CD4-positive, CD25-positive, alpha-beta regulatory T cell (primary cell): ENCODE measurements around the gene RAD51B. TPM values are rescaled to one million over a fixed set of nuclear protein-coding genes. Genes with fewer than 3 reads are reported as not detected.

Source experiments
- ATAC-seq, 2 donors: fragments of 150-1000 bp; cut with Tn5 transposase; one replicate each; pipeline ENCODE4 v1.10.0; 2021; ENCODE audit warnings: low read depth in 2 of 2, moderate number of reproducible peaks in 2 of 2, moderate library complexity in 1 of 2
- DNase-seq, 3 donors: peaks; one replicate each; pipeline versions ENCODE4 v3.0.0 to v3.0.0-alpha.2; 2012 to 2022; ENCODE audit warnings: mixed read lengths in 1 of 3
- H3K27ac ChIP-seq: one replicate; pipeline ENCODE4 v1.7.0; 2013; ENCODE audit warnings: mild to moderate bottlenecking, low read length; ENCODE audit not compliant: insufficient read depth, poor library complexity, severe bottlenecking
- H3K27me3 ChIP-seq: one replicate; pipeline ENCODE4 v1.7.0; 2013; ENCODE audit warnings: low read length; ENCODE audit not compliant: control insufficient read depth, insufficient read depth
- H3K36me3 ChIP-seq: one replicate; pipeline ENCODE4 v1.7.0; 2013; ENCODE audit warnings: mild to moderate bottlenecking, low read length, moderate library complexity; ENCODE audit not compliant: control insufficient read depth, insufficient read depth
- H3K4me1 ChIP-seq: 2 replicates; pipeline ENCODE4 v1.7.0; 2013; ENCODE audit warnings: mild to moderate bottlenecking, low read length; ENCODE audit not compliant: insufficient read depth, control insufficient read depth, poor library complexity, severe bottlenecking
- H3K4me3 ChIP-seq: one replicate; pipeline ENCODE4 v1.7.0; 2013; ENCODE audit warnings: low read depth, mild to moderate bottlenecking, low read length, moderate library complexity
- H3K9me3 ChIP-seq, 2 experiments: 1 replicate in 1 of 2; 2 replicates in 1 of 2; pipeline ENCODE4 v1.7.0; 2013; ENCODE audit warnings: low read length in 2 of 2, mild to moderate bottlenecking in 1 of 2, moderate library complexity in 1 of 2; ENCODE audit not compliant: control insufficient read depth in 2 of 2
- H3K27ac Mint-ChIP-seq, 3 donors: one replicate each; pipeline ENCODE4 v1.8.0; 2020 to 2022; ENCODE audit warnings: mild to moderate bottlenecking in 3 of 3, mixed read lengths in 3 of 3, moderate library complexity in 2 of 3
- H3K27me3 Mint-ChIP-seq: one replicate; pipeline ENCODE4 v1.8.0; 2022; ENCODE audit warnings: mild to moderate bottlenecking, mixed read lengths
- H3K36me3 Mint-ChIP-seq: one replicate; pipeline ENCODE4 v1.8.0; 2020; ENCODE audit warnings: mixed read lengths
- H3K4me1 Mint-ChIP-seq, 4 donors: one replicate each; pipeline ENCODE4 v1.8.0; 2020 to 2022; ENCODE audit warnings: mixed read lengths in 4 of 4, mild to moderate bottlenecking in 1 of 4
- H3K4me3 Mint-ChIP-seq, 4 donors: one replicate each; pipeline ENCODE4 v1.8.0; 2020 to 2022; ENCODE audit warnings: mild to moderate bottlenecking in 4 of 4, mixed read lengths in 4 of 4, moderate library complexity in 3 of 4
- H3K9me3 Mint-ChIP-seq, 7 donors: one replicate each; pipeline ENCODE4 v1.8.0; 2020 to 2022; ENCODE audit warnings: mixed read lengths in 7 of 7, mild to moderate bottlenecking in 3 of 7, moderate library complexity in 2 of 7
- polyA plus RNA-seq, 4 donors: library from polyadenylated mRNA; unstranded; fragments of 300-500 nt; fragmentation: Illumina TruSeq; gene quantifications; one replicate each; pipeline ENCODE4 v1.2.3, GENCODE V29; 2021
- total RNA-seq: library from RNA; stranded (reverse); gene quantifications from one replicate; pipeline ENCODE4 v1.2.3, GENCODE V29; 2022

Gene RAD51B
- total and polyA plus RNA-seq, 5 donors from 2014 or later = 19.1 to 40.2 (median 28.1) TPM

DNA sequence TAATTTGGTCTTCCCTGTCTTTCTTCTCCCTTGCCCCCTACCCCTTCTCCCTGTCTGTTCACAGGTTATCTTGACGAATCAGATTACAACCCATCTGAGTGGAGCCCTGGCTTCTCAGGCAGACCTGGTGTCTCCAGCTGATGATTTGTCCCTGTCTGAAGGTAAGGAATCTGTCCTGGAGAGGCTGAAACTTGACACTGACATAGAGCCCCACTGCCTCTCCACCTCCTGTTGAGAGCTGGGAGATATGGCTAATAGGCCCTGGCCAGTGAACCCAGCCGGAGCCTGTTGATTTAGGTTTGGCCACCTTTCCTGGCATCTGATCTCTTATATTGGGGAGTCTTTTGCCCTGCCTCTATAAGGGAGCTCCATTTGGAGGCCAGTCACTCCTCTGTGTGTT is 472.2 kb downstream of the RAD51B start:
- no peaks in the 10 kb centered on the region for H3K9me3 ChIP-seq
- Mint-ChIP-seq H3K4me1 (peaks cover 37 to 71% (median 46%) of the 10 kb centered on the region in 4 donors), H3K4me3 (peak overlapping the region in 1 of 4 donors; percentile 77), H3K36me3 (no peaks in the 10 kb centered on the region), H3K27ac (peak overlapping the region; percentile 87 to 96 (median 90)), H3K9me3 (no peaks in the 10 kb centered on the region), H3K27me3 (no peaks in the 10 kb centered on the region)
- H3K4me3 ChIP-seq = peak overlapping the region; percentile 42
- peaks cover 42% of the 10 kb centered on the region for H3K4me1 ChIP-seq
- ATAC-seq (no peak), DNase-seq (no peak)
- peak overlapping the region; percentile 67 for H3K27ac ChIP-seq
- H3K27me3 ChIP-seq = no peaks in the 10 kb centered on the region
- H3K36me3 ChIP-seq = no peaks in the 10 kb centered on the region

DNA sequence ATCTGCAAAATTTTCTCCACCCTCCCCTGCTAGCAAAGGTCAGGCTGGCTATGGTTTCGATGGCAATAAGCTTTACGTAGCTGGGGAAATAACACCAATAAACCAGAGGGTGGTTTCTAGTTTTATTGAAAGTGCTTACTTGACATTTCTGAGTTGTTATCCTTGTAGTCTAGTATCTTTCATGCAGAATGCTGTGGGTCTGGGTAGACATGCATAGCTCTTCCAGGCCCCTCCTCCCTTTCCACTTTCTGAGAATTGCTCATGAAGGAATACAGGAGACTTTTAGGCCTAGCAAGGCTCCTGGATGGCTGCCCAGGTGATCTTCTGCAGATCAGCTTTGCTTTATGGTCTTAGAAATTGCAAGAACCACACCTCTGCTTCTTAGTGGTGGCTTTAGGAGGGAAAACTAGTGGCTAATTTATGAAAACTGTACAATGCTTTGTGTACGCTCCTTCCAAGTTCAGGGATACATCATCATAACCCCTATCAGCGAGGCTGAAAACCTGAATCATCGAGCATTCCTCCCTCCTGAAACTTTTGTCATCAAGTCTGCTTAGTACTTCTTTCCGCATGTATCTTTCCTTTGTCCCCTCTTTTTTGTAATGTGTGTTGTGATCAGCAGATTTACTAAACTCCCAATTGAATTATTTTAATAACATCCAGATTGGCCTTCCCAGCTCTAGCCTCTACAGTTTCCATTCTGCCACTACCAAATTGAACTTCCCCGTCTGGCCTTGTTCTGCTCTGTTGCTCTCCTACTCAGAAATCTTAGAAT is 473.0 kb downstream of the RAD51B start:
- Histone ChIP-seq H3K4me3 (peak overlapping the region; percentile 42), H3K27ac (peak overlapping the region; percentile 67), H3K4me1 (peaks cover 38% of the 10 kb centered on the region), H3K9me3 (no peaks in the 10 kb centered on the region), H3K27me3 (no peaks in the 10 kb centered on the region), H3K36me3 (no peaks in the 10 kb centered on the region)
- ATAC-seq (no peak), DNase-seq (peak in 1 of 3 donors; percentile 39)
- peak overlapping the region; percentile 87 to 96 (median 90) for H3K27ac Mint-ChIP-seq
- no peaks in the 10 kb centered on the region for H3K27me3 Mint-ChIP-seq
- H3K9me3 Mint-ChIP-seq = no peaks in the 10 kb centered on the region
- H3K4me1 Mint-ChIP-seq = peaks cover 32 to 65% (median 38%) of the 10 kb centered on the region in 4 donors
- H3K4me3 Mint-ChIP-seq = peak overlapping the region; percentile 59 to 82 (median 76)
- no peaks in the 10 kb centered on the region for H3K36me3 Mint-ChIP-seq

DNA sequence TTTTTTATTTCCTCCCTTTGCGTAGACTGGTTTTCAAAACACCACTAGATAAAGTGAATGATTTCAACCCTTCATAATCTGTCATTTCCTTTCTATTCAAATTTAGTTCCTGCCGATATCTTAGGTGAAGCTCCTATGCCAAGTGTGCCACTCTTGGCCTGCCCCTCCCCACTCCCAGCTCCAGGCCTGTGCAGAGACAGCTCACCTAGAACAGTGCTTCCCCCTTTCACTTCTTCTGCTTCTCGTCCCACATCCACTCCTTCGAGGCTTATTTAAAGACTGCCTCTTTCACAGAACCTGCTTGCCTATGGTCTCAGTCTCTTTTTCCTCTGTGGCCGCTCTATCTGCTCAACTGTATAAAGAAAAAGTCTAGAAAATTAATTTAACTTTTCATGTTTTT is 473.8 kb downstream of the RAD51B start:
- peak overlapping the region; percentile 59 to 82 (median 76) for H3K4me3 Mint-ChIP-seq
- H3K27me3 ChIP-seq = no peaks in the 10 kb centered on the region
- peak in 2 of 3 donors; percentile 28 to 46 for DNase-seq
- no peaks in the 10 kb centered on the region for H3K27me3 Mint-ChIP-seq
- no peaks in the 10 kb centered on the region for H3K36me3 Mint-ChIP-seq
- H3K36me3 ChIP-seq = no peaks in the 10 kb centered on the region
- peak overlapping the region; percentile 42 for H3K4me3 ChIP-seq
- peaks cover 32 to 66% (median 38%) of the 10 kb centered on the region in 4 donors for H3K4me1 Mint-ChIP-seq
- H3K9me3 ChIP-seq = no peaks in the 10 kb centered on the region
- H3K9me3 Mint-ChIP-seq = no peaks in the 10 kb centered on the region
- ATAC-seq = peak; percentile 50 to 61
- H3K27ac ChIP-seq = peak overlapping the region; percentile 67
- peak overlapping the region; percentile 87 to 96 (median 90) for H3K27ac Mint-ChIP-seq
- peaks cover 38% of the 10 kb centered on the region for H3K4me1 ChIP-seq

DNA sequence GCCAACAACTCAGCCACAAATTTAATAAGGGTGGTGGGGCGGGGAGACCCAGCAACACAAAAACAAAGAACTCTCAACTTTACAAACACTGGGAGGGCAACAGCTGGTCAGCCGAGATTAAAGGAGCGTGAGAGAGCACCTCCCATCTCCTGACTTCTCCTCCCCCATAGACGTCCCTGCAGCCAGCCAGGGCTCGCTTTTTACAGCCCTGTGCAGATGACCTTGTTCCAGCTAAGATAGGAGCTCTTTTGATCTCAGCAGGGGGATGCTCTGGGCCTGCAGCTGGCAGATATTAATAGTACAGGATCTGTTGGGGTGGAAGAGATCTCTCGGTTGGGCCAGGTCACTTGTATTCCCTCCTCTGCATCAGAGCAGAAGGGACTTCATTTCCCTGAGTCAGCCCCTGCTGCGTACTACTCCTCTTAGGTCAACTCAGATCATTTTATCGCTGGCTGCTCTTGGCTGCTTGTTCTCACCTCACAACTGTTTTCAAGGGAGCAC is 475.8 kb downstream of the RAD51B start:
- Histone ChIP-seq H3K27me3 (no peaks in the 10 kb centered on the region), H3K36me3 (no peaks in the 10 kb centered on the region), H3K4me3 (no peak overlapping the region), H3K4me1 (peaks cover 38% of the 10 kb centered on the region), H3K9me3 (no peaks in the 10 kb centered on the region), H3K27ac (no peak overlapping the region)
- Mint-ChIP-seq H3K4me3 (peak overlapping the region in 2 of 4 donors; percentile 8 to 35), H3K4me1 (peaks cover 32 to 61% (median 40%) of the 10 kb centered on the region in 4 donors), H3K27ac (peak overlapping the region; percentile 82 to 86 (median 83)), H3K36me3 (no peaks in the 10 kb centered on the region), H3K9me3 (no peaks in the 10 kb centered on the region), H3K27me3 (no peaks in the 10 kb centered on the region)
- ATAC-seq (no peak), DNase-seq (no peak)

DNA sequence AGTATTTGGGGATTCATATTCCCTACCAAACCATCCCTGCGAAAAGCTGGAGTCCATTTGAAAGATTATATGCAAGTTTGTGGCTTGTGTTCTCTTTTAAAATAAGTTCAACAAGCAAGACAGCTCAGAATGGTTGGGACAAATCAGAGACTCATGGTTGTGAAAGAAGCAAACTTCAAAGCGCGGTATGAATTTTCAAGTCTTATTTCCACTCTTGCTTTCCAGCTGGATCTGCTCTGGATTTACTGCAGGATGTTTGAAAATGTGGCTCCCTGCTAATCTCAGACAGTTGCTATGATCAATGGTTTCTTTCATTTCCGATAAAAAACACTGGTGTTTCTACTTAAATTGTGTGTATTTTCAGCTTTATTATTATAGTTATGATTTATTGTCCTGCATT is 477.5 kb downstream of the RAD51B start:
- Histone ChIP-seq H3K36me3 (no peaks in the 10 kb centered on the region), H3K9me3 (no peaks in the 10 kb centered on the region), H3K27me3 (no peaks in the 10 kb centered on the region), H3K27ac (no peak overlapping the region), H3K4me1 (peaks cover 29% of the 10 kb centered on the region), H3K4me3 (no peak overlapping the region)
- Mint-ChIP-seq H3K27ac (no peak overlapping the region), H3K4me1 (peaks cover 35 to 52% (median 38%) of the 10 kb centered on the region in 4 donors), H3K27me3 (no peaks in the 10 kb centered on the region), H3K4me3 (no peak overlapping the region), H3K36me3 (peaks cover under 1% of the 10 kb centered on the region), H3K9me3 (peaks cover 0 to 2% (median 1%) of the 10 kb centered on the region in 7 donors)
- ATAC-seq = no peak
- no peak for DNase-seq

DNA sequence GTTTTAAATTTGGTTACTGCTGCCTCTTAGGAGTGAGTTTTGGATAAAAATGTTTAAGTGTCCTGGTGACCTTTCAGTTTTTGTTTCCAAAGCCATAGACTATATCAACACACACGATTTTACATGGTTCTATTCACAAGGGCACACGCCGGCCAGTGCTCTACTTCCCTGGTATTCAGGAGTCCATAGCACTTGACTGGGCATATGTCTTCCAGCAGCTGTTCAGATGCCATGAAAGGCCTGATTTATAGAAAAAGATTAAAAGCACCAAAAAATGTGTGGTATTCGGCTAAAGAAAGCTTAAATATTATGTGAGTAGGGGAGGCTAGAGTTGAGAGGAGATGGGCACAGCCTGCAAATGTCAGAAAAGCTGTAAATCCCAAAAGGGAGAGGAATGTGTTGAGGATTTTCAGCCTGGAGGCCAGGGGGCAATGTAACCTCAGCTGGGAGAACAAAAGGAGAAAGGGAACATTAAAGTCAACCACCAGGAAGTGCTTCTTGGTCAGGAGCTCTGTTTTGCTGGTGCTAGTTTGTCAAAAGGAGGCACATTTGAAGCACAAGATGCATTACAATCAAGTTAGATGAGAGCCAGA is 478.4 kb downstream of the RAD51B start:
- Histone ChIP-seq H3K4me1 (peaks cover 20% of the 10 kb centered on the region), H3K27me3 (no peaks in the 10 kb centered on the region), H3K4me3 (no peak overlapping the region), H3K27ac (no peak overlapping the region), H3K36me3 (no peaks in the 10 kb centered on the region), H3K9me3 (no peaks in the 10 kb centered on the region)
- H3K4me1 Mint-ChIP-seq = peaks cover 25 to 43% (median 31%) of the 10 kb centered on the region in 4 donors
- H3K27ac Mint-ChIP-seq = no peak overlapping the region
- H3K9me3 Mint-ChIP-seq = peaks cover 1 to 8% (median 4%) of the 10 kb centered on the region in 7 donors
- no peaks in the 10 kb centered on the region for H3K27me3 Mint-ChIP-seq
- DNase-seq (no peak), ATAC-seq (no peak)
- peaks cover 4% of the 10 kb centered on the region for H3K36me3 Mint-ChIP-seq
- no peak overlapping the region for H3K4me3 Mint-ChIP-seq

DNA sequence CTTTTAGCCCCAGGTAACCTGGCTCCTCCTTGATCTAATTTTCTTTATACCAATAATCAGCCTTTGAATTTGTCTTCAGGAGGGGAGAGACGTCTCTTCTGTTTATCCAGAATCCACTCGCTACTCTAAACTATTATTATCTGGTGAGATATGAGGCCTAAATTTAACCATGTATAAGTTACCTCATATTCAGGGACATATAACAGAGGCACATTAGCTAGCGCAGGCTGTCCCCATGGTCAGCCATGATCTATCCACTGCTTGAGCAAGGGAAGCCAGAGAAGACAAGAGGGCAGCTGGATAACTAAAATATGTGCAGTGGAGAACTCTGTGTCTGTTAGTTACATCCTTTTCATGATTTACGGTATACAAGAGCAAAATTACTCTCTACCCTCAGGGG is 481.0 kb downstream of the RAD51B start:
- Histone ChIP-seq H3K4me1 (no peaks in the 10 kb centered on the region), H3K36me3 (no peaks in the 10 kb centered on the region), H3K9me3 (no peaks in the 10 kb centered on the region), H3K27ac (no peak overlapping the region), H3K27me3 (no peaks in the 10 kb centered on the region), H3K4me3 (no peak overlapping the region)
- no peaks in the 10 kb centered on the region for H3K27me3 Mint-ChIP-seq
- ATAC-seq (no peak), DNase-seq (no peak)
- peaks cover 8% of the 10 kb centered on the region for H3K36me3 Mint-ChIP-seq
- H3K9me3 Mint-ChIP-seq = peaks cover 1 to 8% (median 4%) of the 10 kb centered on the region in 7 donors
- peak overlapping the region in 1 of 3 donors; percentile 31 for H3K27ac Mint-ChIP-seq
- H3K4me3 Mint-ChIP-seq = no peak overlapping the region
- H3K4me1 Mint-ChIP-seq = peaks cover 6 to 17% (median 13%) of the 10 kb centered on the region in 4 donors
